ENCODE results near the gene P2RX6. TPM values are rescaled to one million over a fixed set of nuclear protein-coding genes. Genes with fewer than 3 reads are reported as not detected.
"Not testable (repeated sequence)": the region's sequence is repeated elsewhere in the genome, so short reads cannot be mapped to it uniquely, and the experiment has no call there.

Gene P2RX6
- polyA plus RNA-seq, 1 experiment = 2.0 TPM

GRCh38 chr22:21055880-21056319, 40.9 kb downstream of the P2RX6 start:
- no peaks in the 10 kb centered on the region for H3K36me3 ChIP-seq (ENCODE audit: control insufficient read depth, insufficient read depth, low read length)
- ChIA-PET POLR2A (no interaction called here), CTCF (interaction anchor here (1.3 kb wide), 1 partner anchor 10 kb away, joined by 4 read pairs; no protein-coding TSS in a partner anchor)
- DNase-seq (ENCODE audit: low read depth) = no peak
- TF ChIP-seq CTCF (IDR thresholded peaks at IDR 0.05; ENCODE audit: insufficient read depth, low read depth, low read length) = no peak
- H3K4me3 ChIP-seq (ENCODE audit: low read depth, low read length) = no peak overlapping the region
- H3K27me3 ChIP-seq (ENCODE audit: control insufficient read depth, insufficient read depth, low read length) = no peaks in the 10 kb centered on the region

- H3K27me3 ChIP-seq (ENCODE audit: control insufficient read depth, insufficient read depth, low read length); H3K4me3 ChIP-seq (ENCODE audit: low read depth, low read length); H3K36me3 ChIP-seq (ENCODE audit: control insufficient read depth, insufficient read depth, low read length); DNase-seq (ENCODE audit: low read depth); POLR2A ChIA-PET; CTCF ChIA-PET: not testable (repeated sequence)
Observed at GRCh38 chr22:21060363-21060762, 45.4 kb downstream of the P2RX6 start.

GRCh38 chr22:21061660-21062321, 46.8 kb downstream of the P2RX6 start:
- H3K27me3 ChIP-seq (ENCODE audit: control insufficient read depth, insufficient read depth, low read length); CTCF ChIA-PET; H3K4me3 ChIP-seq (ENCODE audit: low read depth, low read length); H3K36me3 ChIP-seq (ENCODE audit: control insufficient read depth, insufficient read depth, low read length); DNase-seq (ENCODE audit: low read depth); POLR2A ChIA-PET: not testable (repeated sequence)

DNA sequence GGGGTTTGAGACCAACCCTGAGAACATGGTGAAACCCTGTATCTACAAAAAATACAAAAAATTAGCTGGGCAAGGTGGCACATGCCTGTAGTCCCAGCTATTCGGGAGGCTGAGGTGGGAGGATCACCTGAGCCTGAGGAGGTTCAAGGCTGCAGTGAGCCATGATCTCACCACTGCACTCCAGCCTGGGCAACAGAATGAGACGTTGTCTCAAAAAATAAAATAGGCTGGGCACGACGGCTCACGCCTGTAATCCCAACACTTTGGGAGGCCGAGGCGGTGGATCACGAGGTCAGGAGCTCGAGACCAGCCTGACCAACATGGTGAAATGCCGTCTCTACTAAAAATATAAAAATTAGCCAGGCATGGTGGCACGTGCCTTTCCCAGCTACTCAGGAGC, 49.5 kb downstream of the P2RX6 start:
- not testable (repeated sequence) for H3K27me3 ChIP-seq (ENCODE audit: control insufficient read depth, insufficient read depth, low read length); H3K4me3 ChIP-seq (ENCODE audit: low read depth, low read length); DNase-seq (ENCODE audit: low read depth); H3K36me3 ChIP-seq (ENCODE audit: control insufficient read depth, insufficient read depth, low read length)
- CTCF ChIA-PET = interaction anchor here (1.3 to 1.6 kb wide), 2 partner anchors 12 to 38 kb away, joined by 4 to 5 read pairs; no protein-coding TSS in a partner anchor
- POLR2A ChIA-PET = interaction anchor here (0.6 kb wide), 1 partner anchor 10 kb away, joined by 4 read pairs; no protein-coding TSS in a partner anchor

DNA sequence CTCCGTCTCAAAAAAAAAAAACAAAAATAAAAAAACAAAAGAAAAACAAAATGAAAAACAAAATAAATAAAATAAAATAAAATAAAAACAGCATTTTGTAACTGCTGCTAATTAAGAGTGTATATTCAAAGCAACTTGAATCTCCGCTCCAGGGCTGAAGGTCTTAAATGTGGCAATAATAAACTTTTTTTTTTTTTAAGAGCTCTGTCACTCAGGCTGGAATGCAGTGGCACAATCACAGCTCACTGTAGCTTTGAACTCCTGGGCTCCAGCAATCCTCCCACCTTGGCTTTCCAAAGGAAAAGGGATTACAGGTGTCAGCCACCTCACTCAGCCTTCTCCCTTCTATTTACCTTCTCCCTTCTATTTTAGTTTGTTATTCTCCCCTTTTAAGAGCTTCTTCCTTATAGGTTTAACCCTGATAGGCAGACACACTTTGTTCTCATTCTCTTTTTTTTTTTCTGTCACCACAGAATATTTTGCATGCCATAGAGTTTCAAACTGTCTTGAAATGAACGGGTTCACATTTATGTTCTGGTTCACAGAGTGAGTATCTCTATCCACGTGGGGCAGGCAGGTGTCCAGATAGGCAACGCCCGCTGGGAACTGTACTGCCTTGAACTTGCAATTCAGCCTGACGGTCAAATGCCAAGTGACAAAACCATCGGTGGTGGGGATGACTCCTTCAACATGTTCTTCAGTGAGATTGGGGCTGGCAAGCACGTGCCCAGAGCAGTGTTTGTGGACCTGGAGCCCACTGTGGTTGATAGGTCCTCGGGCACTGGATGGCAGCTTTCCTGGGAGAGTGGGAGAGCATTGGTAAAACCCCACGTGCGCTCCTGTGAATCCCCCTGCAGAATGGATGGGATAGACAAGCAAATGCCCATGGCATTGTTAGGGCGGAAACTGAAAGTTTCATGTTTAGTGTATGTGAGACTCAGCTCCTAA, 50.2 kb downstream of the P2RX6 start:
- POLR2A ChIA-PET = interaction anchor here (0.6 kb wide), 1 partner anchor 9 kb away, joined by 4 read pairs; no protein-coding TSS in a partner anchor
- no peak for TF ChIP-seq CTCF (IDR thresholded peaks at IDR 0.05; ENCODE audit: insufficient read depth, low read depth, low read length)
- peaks cover 5% of the 10 kb centered on the region for H3K27me3 ChIP-seq (ENCODE audit: control insufficient read depth, insufficient read depth, low read length)
- no peaks in the 10 kb centered on the region for H3K36me3 ChIP-seq (ENCODE audit: control insufficient read depth, insufficient read depth, low read length)
- no peak overlapping the region for H3K4me3 ChIP-seq (ENCODE audit: low read depth, low read length)
- no peak for DNase-seq (ENCODE audit: low read depth)
- CTCF ChIA-PET = interaction anchor here (1.1 to 1.7 kb wide), 4 partner anchors 9 to 38 kb away, joined by 3 to 5 read pairs (median 4); no protein-coding TSS in a partner anchor

GRCh38 chr22:21067075-21067900, 52.3 kb downstream of the P2RX6 start:
- no peaks in the 10 kb centered on the region for H3K36me3 ChIP-seq (ENCODE audit: control insufficient read depth, insufficient read depth, low read length)
- no peak for DNase-seq (ENCODE audit: low read depth)
- ChIA-PET CTCF (no interaction called here), POLR2A (no interaction called here)
- no peak overlapping the region for H3K4me3 ChIP-seq (ENCODE audit: low read depth, low read length)
- peaks cover 5% of the 10 kb centered on the region for H3K27me3 ChIP-seq (ENCODE audit: control insufficient read depth, insufficient read depth, low read length)
- TF ChIP-seq CTCF (IDR thresholded peaks at IDR 0.05; ENCODE audit: insufficient read depth, low read depth, low read length) = no peak
